C4-2B (cell line): ENCODE data around the gene GLT8D1.

Experiments
- CTCF ChIP-seq: fragments of 450-650 bp; conservative IDR thresholded peaks from 2 replicates; pipeline ENCODE4 v1.5.1; 2017; ENCODE audit warnings: mild to moderate bottlenecking
- ZFX ChIP-seq: fragments of 450-650 bp; IDR thresholded peaks from 2 replicates; pipeline ENCODE4 v1.6.1; 2017

- TF ChIP-seq CTCF (no peak), ZFX (no peak)
Observed at GRCh38 chr3:52743152-52743551, 37.6 kb upstream of the GLT8D1 start.
